GM12864 (cell line): Measurements from ENCODE around the gene DENND4C.

ENCODE experiments used
- DNase-seq: peaks from one replicate; pipeline ENCODE4 v3.0.0-alpha.2; 2011; ENCODE audit warnings: low read depth
- H3K4me3 ChIP-seq: 2 replicates; pipeline ENCODE4 v1.5.1; 2011; ENCODE audit warnings: mild to moderate bottlenecking, low read depth, low read length, control low read depth
- TF ChIP-seq, protein P1 (sequence below): IDR thresholded peaks from 2 replicates; pipeline ENCODE4 v1.5.1; 2011; ENCODE audit warnings: low read depth, mild to moderate bottlenecking, moderate library complexity, low read length, control low read depth, inconsistent platforms; ENCODE audit errors: missing control alignments

Gene DENND4C

DNA sequence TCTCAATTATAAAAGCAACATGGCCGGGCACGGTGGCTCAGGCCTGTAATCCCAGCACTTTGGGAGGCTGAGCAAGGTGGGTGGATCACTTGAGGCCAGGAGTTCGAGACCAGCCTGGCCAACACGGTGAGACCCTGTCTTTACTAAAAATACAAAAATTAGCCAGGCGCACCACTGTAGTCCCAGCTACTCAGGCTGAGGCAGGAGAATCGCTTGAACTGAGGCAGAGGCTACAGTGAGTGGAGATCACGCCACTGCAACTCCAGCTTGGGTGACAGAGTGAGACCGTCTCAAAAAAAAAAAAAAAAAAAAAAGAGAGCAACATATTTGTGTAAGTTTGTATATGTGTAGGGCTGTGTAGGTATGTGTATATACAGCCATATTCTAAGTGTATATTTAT is 142.1 kb downstream of the DENND4C start:
- no peak overlapping the region for H3K4me3 ChIP-seq
- TF ChIP-seq, protein P1, sequence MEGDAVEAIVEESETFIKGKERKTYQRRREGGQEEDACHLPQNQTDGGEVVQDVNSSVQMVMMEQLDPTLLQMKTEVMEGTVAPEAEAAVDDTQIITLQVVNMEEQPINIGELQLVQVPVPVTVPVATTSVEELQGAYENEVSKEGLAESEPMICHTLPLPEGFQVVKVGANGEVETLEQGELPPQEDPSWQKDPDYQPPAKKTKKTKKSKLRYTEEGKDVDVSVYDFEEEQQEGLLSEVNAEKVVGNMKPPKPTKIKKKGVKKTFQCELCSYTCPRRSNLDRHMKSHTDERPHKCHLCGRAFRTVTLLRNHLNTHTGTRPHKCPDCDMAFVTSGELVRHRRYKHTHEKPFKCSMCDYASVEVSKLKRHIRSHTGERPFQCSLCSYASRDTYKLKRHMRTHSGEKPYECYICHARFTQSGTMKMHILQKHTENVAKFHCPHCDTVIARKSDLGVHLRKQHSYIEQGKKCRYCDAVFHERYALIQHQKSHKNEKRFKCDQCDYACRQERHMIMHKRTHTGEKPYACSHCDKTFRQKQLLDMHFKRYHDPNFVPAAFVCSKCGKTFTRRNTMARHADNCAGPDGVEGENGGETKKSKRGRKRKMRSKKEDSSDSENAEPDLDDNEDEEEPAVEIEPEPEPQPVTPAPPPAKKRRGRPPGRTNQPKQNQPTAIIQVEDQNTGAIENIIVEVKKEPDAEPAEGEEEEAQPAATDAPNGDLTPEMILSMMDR, result no peak
- no peak for DNase-seq

DNA sequence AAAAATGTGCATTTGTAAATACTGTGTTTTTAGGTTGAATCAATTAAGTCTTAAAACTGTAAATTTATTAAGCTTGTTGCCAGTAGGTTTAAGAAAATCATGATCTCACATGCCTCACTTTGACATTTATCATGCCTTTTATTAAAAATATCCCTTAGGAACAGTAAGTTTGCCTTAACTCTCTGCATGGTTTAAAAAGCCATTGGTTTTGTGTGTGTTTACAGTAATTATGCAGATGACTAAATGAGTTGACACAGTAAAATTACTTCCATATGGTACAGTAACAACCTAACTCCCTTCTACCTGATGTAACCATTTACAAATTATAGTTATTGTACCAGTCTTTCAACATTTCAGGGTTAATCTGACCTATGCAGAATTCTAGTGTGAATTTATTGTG is 143.0 kb downstream of the DENND4C start:
- no peak for DNase-seq
- no peak overlapping the region for H3K4me3 ChIP-seq
- TF ChIP-seq, protein P1, result no peak

- no peak overlapping the region for H3K4me3 ChIP-seq
- TF ChIP-seq, protein P1, result no peak
- DNase-seq, result no peak
These were observed 145.0 kb downstream of the DENND4C start for GRCh38 chr9:19375538-19375937.

DNA sequence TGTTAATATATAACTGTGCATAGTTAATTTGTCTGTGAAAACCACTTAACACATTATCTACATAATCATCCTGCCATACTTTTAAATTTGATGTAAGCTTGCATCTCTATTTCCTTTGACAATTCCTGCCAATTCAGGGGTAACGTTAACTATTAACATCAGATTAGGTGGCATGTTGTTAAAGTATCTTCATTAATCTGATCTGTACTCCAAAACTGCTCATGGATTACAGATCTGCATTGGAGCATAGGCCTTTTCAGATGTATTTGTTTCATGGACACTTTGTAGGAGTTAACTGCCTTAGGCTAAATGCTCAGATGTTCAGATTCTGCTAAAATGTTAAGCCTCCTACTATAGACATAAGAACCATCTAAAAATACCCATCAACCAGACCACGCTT is 146.4 kb downstream of the DENND4C start:
- H3K4me3 ChIP-seq, result peak overlapping the region; percentile 92; the same call in 1 of the 2 replicates
- TF ChIP-seq, protein P1, result no peak
- no peak for DNase-seq

- peak overlapping the region; percentile 92 for H3K4me3 ChIP-seq
These were observed 147.7 kb downstream of the DENND4C start for GRCh38 chr9:19378164-19378563.

DNA sequence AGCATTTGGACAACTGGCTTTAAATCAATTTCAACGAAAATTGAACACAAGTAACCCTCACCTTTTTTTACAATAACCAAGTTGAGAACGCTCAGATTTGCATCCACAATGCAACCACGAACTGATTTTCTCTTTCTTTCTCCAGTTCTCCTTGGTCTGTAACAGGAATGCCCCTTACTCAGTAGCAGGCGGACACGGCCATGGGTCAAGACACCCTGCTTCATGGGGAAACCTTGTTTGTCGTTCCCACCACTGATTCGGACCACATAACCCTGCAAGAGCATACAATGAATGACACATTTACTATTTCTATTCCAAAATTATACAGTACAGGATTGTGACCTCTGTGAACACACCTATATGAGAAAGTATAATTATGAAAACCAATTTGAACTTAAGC is 148.2 kb downstream of the DENND4C start:
- TF ChIP-seq, protein P1, result no peak
- H3K4me3 ChIP-seq, result peak overlapping the region; percentile 92
- DNase-seq, result no peak

More at GRCh38 chr9:19378164-19378563, 147.7 kb downstream of the DENND4C start:
- TF ChIP-seq, protein P1, result no peak
- DNase-seq, result no peak

DNA sequence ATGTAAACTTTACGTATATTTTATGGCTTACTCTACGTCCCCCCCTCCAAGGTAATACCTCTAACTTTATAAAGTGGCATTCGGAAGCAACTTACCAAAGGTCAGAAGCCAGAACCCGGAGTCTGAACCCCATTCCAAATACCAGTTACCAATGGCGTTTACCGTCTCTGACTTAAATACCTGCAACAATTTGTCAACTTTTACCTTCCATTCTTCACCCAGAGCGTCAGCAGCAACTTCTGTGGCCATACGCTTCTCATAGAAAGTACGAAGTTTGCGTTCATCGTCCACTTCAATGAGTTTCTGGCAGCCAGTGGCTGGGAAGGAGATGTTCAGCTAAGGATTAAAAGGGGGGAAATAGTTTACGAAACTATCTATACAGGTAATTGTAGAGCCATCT is 148.8 kb downstream of the DENND4C start:
- TF ChIP-seq, protein P1, result no peak

More for the DNA sequence above, 148.8 kb downstream of the DENND4C start:
- DNase-seq, result no peak
- peak overlapping the region; percentile 92 for H3K4me3 ChIP-seq
